Epithelial cell of esophagus (primary cell): ENCODE data around the gene ACTN4.

Experiments used
- DNase-seq: peaks from one replicate; pipeline ENCODE4 v3.0.0; 2010; ENCODE audit warnings: low read depth
- H3K4me3 ChIP-seq: 2 replicates; pipeline ENCODE4 v1.5.1; 2011; ENCODE audit warnings: mild to moderate bottlenecking, low read length, control low read depth
- TF ChIP-seq, protein P1 (sequence below): IDR thresholded peaks from 2 replicates; pipeline ENCODE4 v1.5.1; 2011; ENCODE audit warnings: low read depth, mild to moderate bottlenecking, low read length, control low read depth, inconsistent platforms; ENCODE audit not compliant: insufficient read depth; ENCODE audit errors: missing control alignments

The ACTN4 gene

DNA sequence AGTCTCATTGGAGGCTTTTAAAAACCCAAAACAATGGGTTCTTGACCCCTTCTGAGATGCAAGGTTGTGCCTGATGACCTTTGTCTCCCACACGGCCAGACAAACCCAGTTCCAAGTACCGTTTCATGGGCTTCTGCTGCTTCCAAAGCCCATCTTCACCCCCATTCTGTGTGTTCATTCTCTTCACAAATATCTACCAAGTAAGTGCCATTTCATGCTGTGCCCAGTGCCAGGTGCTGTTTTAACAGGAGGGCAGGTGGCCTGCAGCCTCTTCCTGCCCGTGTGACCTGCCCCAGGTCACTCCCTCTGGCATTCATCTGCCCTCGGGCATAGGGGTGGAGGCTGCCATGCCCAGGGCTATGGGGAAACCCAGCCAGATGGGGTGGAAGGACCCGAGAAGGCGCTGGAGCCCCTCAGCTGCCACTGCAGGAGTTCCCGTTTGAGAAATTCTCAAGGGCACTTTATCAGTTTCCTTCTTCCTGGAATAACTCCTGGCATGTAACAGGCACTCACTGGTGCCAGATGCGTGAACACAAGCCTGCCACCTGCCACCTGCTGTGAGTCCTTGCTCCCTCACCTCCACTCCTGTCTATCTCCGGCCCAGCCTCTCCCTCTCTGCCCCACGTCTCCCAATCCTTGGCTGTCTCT lies 84.3 kb downstream of the ACTN4 start:
- no peak overlapping the region for H3K4me3 ChIP-seq
- TF ChIP-seq, protein P1, sequence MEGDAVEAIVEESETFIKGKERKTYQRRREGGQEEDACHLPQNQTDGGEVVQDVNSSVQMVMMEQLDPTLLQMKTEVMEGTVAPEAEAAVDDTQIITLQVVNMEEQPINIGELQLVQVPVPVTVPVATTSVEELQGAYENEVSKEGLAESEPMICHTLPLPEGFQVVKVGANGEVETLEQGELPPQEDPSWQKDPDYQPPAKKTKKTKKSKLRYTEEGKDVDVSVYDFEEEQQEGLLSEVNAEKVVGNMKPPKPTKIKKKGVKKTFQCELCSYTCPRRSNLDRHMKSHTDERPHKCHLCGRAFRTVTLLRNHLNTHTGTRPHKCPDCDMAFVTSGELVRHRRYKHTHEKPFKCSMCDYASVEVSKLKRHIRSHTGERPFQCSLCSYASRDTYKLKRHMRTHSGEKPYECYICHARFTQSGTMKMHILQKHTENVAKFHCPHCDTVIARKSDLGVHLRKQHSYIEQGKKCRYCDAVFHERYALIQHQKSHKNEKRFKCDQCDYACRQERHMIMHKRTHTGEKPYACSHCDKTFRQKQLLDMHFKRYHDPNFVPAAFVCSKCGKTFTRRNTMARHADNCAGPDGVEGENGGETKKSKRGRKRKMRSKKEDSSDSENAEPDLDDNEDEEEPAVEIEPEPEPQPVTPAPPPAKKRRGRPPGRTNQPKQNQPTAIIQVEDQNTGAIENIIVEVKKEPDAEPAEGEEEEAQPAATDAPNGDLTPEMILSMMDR = no peak
- no peak for DNase-seq

DNA sequence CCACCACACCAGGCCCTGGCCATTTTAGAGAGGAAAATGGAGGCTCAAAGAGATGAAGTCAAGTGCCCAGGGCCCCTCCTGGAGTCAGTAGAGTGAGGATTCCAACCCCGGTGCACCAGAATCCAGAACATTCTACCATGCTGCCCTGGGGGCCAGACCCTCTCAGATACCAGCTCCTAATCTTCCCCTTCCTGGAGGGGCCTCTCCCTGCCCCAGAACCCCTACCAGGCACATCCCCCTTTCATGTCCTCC lies 85.7 kb downstream of the ACTN4 start:
- no peak for DNase-seq
- H3K4me3 ChIP-seq = no peak overlapping the region
- TF ChIP-seq, protein P1 = no peak

DNA sequence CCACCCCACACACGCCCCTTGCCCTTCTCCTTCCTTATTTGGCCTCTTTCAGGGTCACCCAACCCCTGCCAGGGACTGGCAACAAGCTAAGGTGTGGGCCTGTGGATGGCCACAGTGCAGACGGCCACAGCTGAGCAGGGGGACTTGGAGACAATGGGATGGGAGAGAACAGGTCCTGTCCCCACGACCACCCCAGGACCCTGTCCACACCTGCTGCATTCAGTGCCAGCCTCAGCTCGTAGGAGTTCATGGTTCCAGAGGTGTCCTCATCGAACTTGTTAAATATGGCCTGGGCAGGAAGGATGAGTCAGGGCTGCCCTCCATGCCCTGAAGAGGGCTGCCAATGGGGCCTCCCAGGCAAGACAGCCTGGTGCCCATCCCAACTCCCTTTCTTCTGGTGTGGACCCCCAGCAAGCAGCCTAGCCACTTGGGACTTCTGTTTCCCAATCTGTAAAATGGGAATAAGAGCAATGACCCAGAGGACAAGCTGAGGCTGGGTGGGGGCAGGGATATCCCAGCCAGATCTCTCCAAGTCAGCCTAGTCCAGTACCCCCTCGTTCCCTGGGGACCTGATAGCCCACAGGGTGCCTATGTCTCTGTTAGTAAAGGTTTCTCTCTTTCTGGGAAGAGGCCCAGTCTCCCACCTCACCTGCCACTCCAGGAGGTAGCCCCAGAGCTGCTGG lies 86.2 kb downstream of the ACTN4 start:
- H3K4me3 ChIP-seq = no peak overlapping the region
- peak; percentile 48 for DNase-seq
- TF ChIP-seq, protein P1 = no peak

DNA sequence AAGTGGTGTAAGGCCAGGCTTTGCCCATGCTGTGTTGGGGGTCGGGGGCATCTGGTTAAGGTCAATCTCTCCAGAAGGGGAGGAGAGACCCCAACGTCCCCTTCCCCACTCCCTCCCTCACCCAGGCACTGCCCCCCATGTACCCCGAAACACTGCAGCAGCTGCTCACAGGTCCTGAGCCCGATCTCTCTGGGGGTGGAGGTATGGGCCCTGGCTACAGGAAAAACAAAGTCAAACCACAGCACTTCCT lies 86.7 kb downstream of the ACTN4 start:
- H3K4me3 ChIP-seq = peak overlapping the region; percentile 3
- TF ChIP-seq, protein P1 = no peak
- no peak for DNase-seq

DNA sequence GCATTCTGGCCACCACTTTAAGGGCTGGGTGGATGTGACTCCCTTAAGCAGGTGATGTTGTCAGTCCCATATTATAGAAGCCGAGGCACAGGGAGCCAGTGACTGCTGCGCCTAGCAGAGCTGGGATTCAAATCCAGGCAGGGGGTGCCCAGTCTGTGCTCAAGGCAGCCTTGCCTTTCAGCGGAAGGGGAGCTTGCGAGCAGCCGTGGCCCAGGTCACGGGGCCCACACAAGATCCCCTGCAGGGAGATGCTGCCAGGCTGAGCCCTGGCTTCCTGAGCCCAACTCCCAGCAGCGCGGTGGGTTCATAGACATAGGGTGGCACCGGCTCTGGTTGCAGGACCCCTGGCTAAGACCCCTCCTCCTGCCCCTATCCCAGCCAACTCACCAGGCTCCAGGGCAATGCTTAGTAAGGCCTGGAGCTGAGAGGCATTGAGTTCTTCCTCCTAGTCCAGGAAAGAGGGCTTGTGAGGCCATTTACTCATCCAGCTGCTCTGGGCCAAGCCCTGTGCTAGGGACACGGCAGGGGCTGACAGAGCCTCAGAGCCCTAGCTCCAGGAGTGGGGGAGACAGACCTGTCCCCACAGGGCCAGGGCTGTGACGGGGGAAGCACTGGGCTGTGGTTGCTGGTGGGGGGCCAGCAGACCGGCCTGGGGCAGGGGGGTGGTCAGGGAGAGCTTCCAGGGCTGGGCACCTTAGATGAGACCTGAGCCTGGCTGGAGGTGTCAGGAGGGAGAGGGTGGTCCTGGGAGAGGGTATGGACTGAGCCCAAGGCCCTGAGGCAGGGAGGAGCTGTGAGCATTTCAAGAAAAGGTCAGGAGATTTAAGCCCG lies 87.2 kb downstream of the ACTN4 start:
- H3K4me3 ChIP-seq = peak overlapping the region; percentile 52
- TF ChIP-seq, protein P1 = no peak
- peak; percentile 52 for DNase-seq

DNA sequence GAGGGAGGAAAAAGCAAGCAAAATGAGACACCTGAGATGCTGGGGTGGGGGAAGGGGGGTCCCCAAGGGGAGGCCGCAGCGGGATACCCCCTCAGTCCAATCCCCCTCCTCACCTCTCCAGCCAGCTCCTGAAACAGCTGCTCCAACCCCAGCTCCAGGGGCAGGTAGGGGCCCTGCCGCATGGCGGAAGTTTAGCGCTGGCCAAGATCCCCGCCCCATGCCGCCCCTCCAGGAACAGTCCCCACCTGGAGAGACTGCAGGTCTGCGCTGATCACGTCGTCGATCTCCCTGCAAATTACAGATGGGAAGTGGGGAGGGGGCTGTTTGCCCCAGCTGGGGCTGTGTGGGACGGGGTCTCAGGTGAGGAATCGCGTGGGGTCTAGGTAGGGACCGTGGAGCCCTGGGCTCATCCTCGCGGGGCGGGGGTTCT lies 87.8 kb downstream of the ACTN4 start:
- peak overlapping the region; percentile 52 for H3K4me3 ChIP-seq
- TF ChIP-seq, protein P1 = no peak
- peak; percentile 62 for DNase-seq

DNA sequence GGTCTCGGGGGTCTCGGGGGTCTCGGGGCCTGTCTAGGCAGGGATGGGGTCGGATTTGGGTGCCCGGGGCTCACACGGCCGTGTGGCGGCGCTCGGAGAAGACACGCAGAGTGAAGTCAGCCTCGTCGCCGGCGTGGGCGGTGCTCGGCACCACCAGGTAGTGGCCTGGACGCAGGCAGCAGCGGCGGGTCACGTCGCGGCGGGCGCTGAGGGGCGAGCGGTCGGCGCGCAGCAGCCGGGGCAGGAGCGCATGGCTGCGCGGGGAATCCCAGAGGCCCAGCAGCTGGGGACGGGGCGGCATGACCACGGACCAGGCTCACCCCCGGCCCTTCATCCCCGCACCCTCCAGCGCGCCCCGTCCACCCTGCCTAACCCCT lies 88.6 kb downstream of the ACTN4 start:
- no peak overlapping the region for H3K4me3 ChIP-seq
- TF ChIP-seq, protein P1 = no peak
- peak; percentile 65 for DNase-seq
